WTC11 (cell line): ENCODE results near the gene ARHGAP15.

Experiments
- CTCF ChIP-seq: fragments of 200-600 bp; IDR thresholded peaks from 2 replicates; pipeline ENCODE4 v1.8.0; 2022; ENCODE audit warnings: antibody characterized with exemption
- JUN ChIP-seq: sonication (generic); formaldehyde crosslinking; IDR thresholded peaks from 2 replicates; pipeline ENCODE4 v1.8.0; 2023; ENCODE audit warnings: mild to moderate bottlenecking, missing genetic modification reagents
- TEAD4 ChIP-seq: sonication (generic); formaldehyde crosslinking; IDR thresholded peaks from 2 replicates; pipeline ENCODE4 v1.8.0; 2022; ENCODE audit warnings: mild to moderate bottlenecking, missing genetic modification reagents

DNA sequence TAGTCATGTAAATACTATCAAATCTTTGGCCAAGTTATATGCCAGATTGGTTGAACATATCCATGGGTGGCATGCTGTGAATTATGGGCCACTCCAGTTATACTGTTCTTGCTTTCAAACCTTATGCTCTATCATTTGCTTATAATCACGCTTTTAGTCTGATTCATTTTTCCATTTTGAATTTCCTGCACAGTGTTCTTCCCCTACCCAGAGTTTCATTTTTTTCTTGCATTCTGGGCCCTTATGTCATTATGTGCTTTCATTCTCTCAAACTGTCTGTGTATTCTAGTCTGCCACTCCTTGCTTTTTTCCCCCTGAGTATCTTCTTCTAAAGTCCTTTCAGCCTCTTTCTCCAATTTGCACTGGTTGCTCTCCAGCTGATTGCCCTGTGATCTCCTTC is 364.1 kb downstream of the ARHGAP15 start:
- TF ChIP-seq TEAD4 (CRISPR knock-in tag), result no peak
- TF ChIP-seq CTCF, result no peak
- TF ChIP-seq JUN, result no peak
